OCI-LY7 (cell line): ENCODE results near the gene PTGDR.

Experiments
- CTCF ChIP-seq: fragments of 200-600 bp; sonication (generic); conservative IDR thresholded peaks from 2 replicates; pipeline ENCODE4 v1.5.1; 2014; ENCODE audit warnings: mild to moderate bottlenecking, antibody characterized with exemption, low read length, moderate library complexity, mixed read lengths
- EZH2phosphoT487 ChIP-seq: fragments of 200-600 bp; sonication (generic); IDR thresholded peaks from 2 replicates; pipeline ENCODE4 v1.6.1; 2018; ENCODE audit warnings: low read depth, borderline replicate concordance, mild to moderate bottlenecking, mixed run types, antibody characterized with exemption, low read length, moderate library complexity, mixed read lengths

GRCh38 chr14:52271538-52271937, 4.0 kb downstream of the PTGDR start:
- TF ChIP-seq CTCF (no peak), EZH2phosphoT487 (no peak)
